Stimulated activated CD4-positive, alpha-beta T cell treated with anti-CD3 and anti-CD28 coated beads, Interleukin-1b, Interleukin-23, amount 100 ng/mL, for 1 hour (primary cell): ENCODE results near the gene AHCYL1.

Experiments
- DNase-seq, 2 donors: peaks; one replicate each; pipeline ENCODE4 v3.0.0-alpha.2; 2020; ENCODE audit warnings: low read depth in 2 of 2

AHCYL1 gene

GRCh38 chr1:110035236-110035752, 50.7 kb downstream of the AHCYL1 start:
- DNase-seq, result no peak

GRCh38 chr1:110038271-110038670, 53.7 kb downstream of the AHCYL1 start:
- no peak for DNase-seq

- no peak for DNase-seq
Measured at GRCh38 chr1:110039641-110040040, 55.1 kb downstream of the AHCYL1 start.

GRCh38 chr1:110040548-110040947, 56.0 kb downstream of the AHCYL1 start:
- DNase-seq, result peak in 1 of 2 donors; percentile 24

- no peak for DNase-seq
Measured at GRCh38 chr1:110043016-110043415, 58.5 kb downstream of the AHCYL1 start.

- DNase-seq, result no peak
Measured at GRCh38 chr1:110047463-110047862, 62.9 kb downstream of the AHCYL1 start.

GRCh38 chr1:110048240-110048639, 63.7 kb downstream of the AHCYL1 start:
- no peak for DNase-seq

GRCh38 chr1:110048923-110049601, 64.5 kb downstream of the AHCYL1 start:
- no peak for DNase-seq

GRCh38 chr1:110049801-110050601, 65.4 kb downstream of the AHCYL1 start:
- DNase-seq, result no peak

- no peak for DNase-seq
Measured at GRCh38 chr1:110050602-110051261, 66.2 kb downstream of the AHCYL1 start.

GRCh38 chr1:110051262-110051648, 66.7 kb downstream of the AHCYL1 start:
- no peak for DNase-seq

- DNase-seq, result peak; percentile 29 to 63
Measured at GRCh38 chr1:110053552-110054428, 69.2 kb downstream of the AHCYL1 start.

- no peak for DNase-seq
Measured at GRCh38 chr1:110055493-110056284, 71.1 kb downstream of the AHCYL1 start.

GRCh38 chr1:110056285-110056683, 71.7 kb downstream of the AHCYL1 start:
- DNase-seq, result no peak

GRCh38 chr1:110056776-110057175, 72.2 kb downstream of the AHCYL1 start:
- no peak for DNase-seq

GRCh38 chr1:110057963-110058518, 73.5 kb downstream of the AHCYL1 start:
- no peak for DNase-seq

- DNase-seq, result no peak
Measured at GRCh38 chr1:110058591-110058990, 74.0 kb downstream of the AHCYL1 start.

GRCh38 chr1:110059133-110059863, 74.7 kb downstream of the AHCYL1 start:
- DNase-seq, result no peak

- peak; percentile 42 to 65 for DNase-seq
Measured at GRCh38 chr1:110060034-110060661, 75.6 kb downstream of the AHCYL1 start.
